Vagina (tissue), 2 donors: Measurements from ENCODE around the gene GBX2.

Source experiments
- POLR2A ChIP-seq, 2 donors: fragments of 450-650 bp; IDR thresholded peaks; one replicate each; pipeline ENCODE4 v1.6.1; 2017; ENCODE audit warnings: antibody characterized with exemption in 2 of 2, mild to moderate bottlenecking in 2 of 2, moderate library complexity in 2 of 2
- POLR2AphosphoS5 ChIP-seq, 2 donors: sonication (generic); formaldehyde crosslinking; IDR thresholded peaks; one replicate each; pipeline ENCODE4 v1.9.0; 2017; ENCODE audit warnings: antibody characterized with exemption in 2 of 2, mild to moderate bottlenecking in 2 of 2, low read depth in 1 of 2; ENCODE audit not compliant: insufficient read depth in 1 of 2
- TF ChIP-seq, protein P1 (sequence below), 3 experiments: fragments of 450-650 bp in 2 of 3; fragments of 200-600 bp in 1 of 3; sonication (generic) in 1 of 3; IDR thresholded peaks; one replicate each; pipeline ENCODE4 v1.5.1; 2017 to 2019; ENCODE audit warnings: antibody characterized with exemption in 3 of 3, mild to moderate bottlenecking in 2 of 3, moderate library complexity in 2 of 3

DNA sequence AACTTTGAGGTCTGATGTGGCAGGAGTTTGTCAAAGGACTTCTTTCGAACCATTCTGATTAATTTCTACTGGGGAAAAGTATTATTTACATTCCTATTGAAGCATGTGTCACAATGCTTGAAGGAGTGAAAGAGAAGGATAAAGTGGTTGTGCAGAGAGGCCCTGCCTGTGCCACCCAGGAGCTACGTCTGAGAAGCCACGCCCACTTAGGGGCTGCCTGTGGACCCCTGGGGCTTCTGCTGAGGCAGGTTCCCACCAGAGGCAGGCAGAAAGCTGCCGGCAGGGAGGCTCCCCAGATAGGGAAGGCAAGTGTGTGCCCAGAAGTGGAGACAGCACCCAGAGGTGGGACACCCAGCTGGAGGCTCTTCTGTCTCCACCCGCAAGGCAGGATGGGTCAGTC is 47.4 kb downstream of the GBX2 start:
- no peak for TF ChIP-seq POLR2A (IDR thresholded peaks at IDR 0.05)
- TF ChIP-seq, protein P1, sequence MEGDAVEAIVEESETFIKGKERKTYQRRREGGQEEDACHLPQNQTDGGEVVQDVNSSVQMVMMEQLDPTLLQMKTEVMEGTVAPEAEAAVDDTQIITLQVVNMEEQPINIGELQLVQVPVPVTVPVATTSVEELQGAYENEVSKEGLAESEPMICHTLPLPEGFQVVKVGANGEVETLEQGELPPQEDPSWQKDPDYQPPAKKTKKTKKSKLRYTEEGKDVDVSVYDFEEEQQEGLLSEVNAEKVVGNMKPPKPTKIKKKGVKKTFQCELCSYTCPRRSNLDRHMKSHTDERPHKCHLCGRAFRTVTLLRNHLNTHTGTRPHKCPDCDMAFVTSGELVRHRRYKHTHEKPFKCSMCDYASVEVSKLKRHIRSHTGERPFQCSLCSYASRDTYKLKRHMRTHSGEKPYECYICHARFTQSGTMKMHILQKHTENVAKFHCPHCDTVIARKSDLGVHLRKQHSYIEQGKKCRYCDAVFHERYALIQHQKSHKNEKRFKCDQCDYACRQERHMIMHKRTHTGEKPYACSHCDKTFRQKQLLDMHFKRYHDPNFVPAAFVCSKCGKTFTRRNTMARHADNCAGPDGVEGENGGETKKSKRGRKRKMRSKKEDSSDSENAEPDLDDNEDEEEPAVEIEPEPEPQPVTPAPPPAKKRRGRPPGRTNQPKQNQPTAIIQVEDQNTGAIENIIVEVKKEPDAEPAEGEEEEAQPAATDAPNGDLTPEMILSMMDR (IDR thresholded peaks at IDR 0.05) = no peak
- no peak for TF ChIP-seq POLR2AphosphoS5 (IDR thresholded peaks at IDR 0.05; ENCODE audit: insufficient read depth in 1 of 2, low read depth in 1 of 2)
